ENCODE data around the gene CCDC97.
"Not testable (repeated sequence)": the region's sequence is repeated elsewhere in the genome, so short reads cannot be mapped to it uniquely, and the experiment has no call there.

Gene CCDC97

DNA sequence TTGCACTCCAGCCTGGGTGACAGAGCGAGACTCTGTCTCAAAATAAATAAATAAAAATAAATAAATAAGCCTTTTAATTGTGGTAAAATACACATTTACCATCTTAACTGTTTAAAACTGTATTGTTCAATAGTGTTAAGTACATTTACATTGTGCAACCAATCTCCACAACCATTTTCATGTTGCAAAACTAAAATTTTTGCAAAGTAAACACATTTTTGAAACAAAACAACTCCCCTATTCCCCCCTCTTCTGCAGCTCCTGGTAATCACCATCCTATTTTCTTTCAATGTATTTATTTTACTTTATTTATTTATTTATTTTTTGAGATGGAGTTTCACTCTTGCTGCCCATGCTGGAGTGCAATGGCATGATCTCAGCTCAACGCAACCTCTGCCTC is 59.8 kb downstream of the CCDC97 start:
- no peak for DNase-seq

DNA sequence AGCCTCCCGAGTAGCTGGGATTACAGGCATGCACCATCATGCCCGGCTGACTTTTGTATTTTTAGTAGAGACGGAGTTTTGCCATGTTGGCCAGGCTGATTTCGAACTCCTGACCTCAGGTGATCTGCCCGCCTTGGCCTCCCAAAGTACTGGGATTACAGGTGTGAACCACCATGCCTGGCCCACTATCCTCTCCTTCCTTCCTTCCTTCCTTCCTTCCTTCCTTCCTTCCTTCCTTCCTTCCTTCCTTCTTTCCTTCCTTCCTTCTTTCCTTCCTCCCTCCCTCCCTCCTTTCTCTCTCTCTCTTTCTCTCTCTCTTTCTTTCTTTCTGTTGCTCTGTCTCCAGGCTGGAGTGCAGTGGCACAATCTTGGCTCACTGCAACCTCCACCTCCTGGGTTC is 61.1 kb downstream of the CCDC97 start:
- DNase-seq, result not testable (repeated sequence)

DNA sequence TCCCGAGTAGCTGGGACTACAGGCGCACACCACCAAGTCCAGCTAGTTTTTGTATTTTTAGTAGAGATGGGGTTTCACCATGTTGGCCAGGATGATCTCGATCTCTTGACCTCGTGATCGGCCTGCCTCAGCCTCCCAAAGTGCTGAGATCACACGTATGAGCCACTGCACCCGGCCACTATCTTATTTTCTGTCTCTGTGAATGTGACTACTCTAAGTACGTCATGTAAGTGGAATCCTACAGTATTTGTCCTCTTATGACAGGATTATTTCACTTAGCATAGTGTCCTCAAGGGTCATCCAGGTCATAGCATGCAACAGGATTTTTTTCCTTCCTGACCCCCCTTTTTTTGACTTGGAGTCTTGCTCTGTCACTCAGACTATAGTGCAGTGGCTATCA is 61.6 kb downstream of the CCDC97 start:
- DNase-seq, result no peak

DNA sequence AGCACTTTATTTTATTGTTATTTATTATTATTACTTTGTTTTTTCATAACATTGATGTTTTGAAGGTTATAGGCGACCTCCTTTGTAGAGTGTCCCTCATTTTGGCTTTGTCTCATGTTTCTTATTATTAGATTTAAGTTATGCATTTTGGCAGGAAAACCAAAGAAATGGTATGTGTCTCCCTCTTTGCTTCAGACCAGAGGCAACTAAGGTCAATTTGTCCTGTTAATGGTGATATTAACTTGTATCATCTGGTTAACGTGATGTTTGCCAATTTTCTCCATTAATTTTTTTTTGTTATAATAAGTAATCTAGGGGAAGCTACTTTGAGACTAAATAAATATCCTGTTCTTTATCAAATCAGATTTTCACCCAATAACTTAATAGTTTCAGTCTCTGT is 62.5 kb downstream of the CCDC97 start:
- no peak for DNase-seq

DNA sequence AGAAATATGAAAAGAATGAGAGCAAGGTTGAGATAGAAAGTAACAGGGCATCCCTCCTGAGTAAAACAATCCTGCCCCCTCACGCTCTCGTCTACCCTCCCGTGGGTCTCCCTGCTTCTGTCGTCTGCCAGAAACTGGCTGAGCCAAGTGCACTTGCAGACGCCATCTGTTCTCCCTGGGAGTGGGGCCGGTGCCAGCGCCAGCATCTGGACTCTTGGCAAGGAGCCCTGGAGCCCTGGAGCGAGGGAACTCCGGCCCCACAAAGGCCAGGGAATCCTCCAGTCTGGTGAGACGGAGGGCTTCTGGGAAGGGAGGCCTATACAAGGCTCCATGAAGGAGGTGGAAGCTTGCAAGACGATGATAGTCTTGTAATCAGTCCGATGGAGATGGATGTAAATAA is 64.0 kb downstream of the CCDC97 start:
- no peak for DNase-seq
